Measurements from ENCODE around the gene KDELR3.

KDELR3 gene

GRCh38 chr22:38455530-38456271 lies 12.2 kb upstream of the KDELR3 start (continued):
- TF ChIP-seq ZNF23 (tag by site-specific recombination; IDR thresholded peaks at IDR 0.05; ENCODE audit: borderline replicate concordance), result no peak
- no peak for TF ChIP-seq GLI2 (tag by site-specific recombination; IDR thresholded peaks at IDR 0.05; ENCODE audit: borderline replicate concordance, low read depth)
- no peak for TF ChIP-seq HOXD13 (CRISPR knock-in tag; IDR thresholded peaks at IDR 0.05; ENCODE audit: borderline replicate concordance)
- no peak for TF ChIP-seq ZNF266 (tag by site-specific recombination; IDR thresholded peaks at IDR 0.05; ENCODE audit: low read depth)
- no peak for TF ChIP-seq ZBTB49 (tag by site-specific recombination; IDR thresholded peaks at IDR 0.05; ENCODE audit: low read depth)
- peak; percentile 20; the same call in 1 of the 2 replicates for TF ChIP-seq KLF9 (tag by site-specific recombination; IDR thresholded peaks at IDR 0.05; ENCODE audit: low read depth)
- peak; percentile 32; the same call in 1 of the 2 replicates for TF ChIP-seq ZBTB44 (tag by site-specific recombination; IDR thresholded peaks at IDR 0.05)
- no peak for TF ChIP-seq ZNF747 (tag by site-specific recombination; IDR thresholded peaks at IDR 0.05)
- no peak for TF ChIP-seq ZNF621 (tag by site-specific recombination; IDR thresholded peaks at IDR 0.05)
- no peak for TF ChIP-seq ZNF2 (tag by site-specific recombination; IDR thresholded peaks at IDR 0.05)
- TF ChIP-seq GLI4 (tag by site-specific recombination; IDR thresholded peaks at IDR 0.05), result no peak
- no peak for TF ChIP-seq MZF1 (tag by site-specific recombination; IDR thresholded peaks at IDR 0.05; ENCODE audit: borderline replicate concordance)
- TF ChIP-seq, protein P1, sequence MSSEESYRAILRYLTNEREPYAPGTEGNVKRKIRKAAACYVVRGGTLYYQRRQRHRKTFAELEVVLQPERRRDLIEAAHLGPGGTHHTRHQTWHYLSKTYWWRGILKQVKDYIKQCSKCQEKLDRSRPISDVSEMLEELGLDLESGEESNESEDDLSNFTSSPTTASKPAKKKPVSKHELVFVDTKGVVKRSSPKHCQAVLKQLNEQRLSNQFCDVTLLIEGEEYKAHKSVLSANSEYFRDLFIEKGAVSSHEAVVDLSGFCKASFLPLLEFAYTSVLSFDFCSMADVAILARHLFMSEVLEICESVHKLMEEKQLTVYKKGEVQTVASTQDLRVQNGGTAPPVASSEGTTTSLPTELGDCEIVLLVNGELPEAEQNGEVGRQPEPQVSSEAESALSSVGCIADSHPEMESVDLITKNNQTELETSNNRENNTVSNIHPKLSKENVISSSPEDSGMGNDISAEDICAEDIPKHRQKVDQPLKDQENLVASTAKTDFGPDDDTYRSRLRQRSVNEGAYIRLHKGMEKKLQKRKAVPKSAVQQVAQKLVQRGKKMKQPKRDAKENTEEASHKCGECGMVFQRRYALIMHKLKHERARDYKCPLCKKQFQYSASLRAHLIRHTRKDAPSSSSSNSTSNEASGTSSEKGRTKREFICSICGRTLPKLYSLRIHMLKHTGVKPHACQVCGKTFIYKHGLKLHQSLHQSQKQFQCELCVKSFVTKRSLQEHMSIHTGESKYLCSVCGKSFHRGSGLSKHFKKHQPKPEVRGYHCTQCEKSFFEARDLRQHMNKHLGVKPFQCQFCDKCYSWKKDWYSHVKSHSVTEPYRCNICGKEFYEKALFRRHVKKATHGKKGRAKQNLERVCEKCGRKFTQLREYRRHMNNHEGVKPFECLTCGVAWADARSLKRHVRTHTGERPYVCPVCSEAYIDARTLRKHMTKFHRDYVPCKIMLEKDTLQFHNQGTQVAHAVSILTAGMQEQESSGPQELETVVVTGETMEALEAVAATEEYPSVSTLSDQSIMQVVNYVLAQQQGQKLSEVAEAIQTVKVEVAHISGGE (tag by site-specific recombination; conservative IDR thresholded peaks at IDR 0.05; ENCODE audit: low read depth), result no peak
- peak; percentile 67 for TF ChIP-seq SP3 (tag by site-specific recombination; IDR thresholded peaks at IDR 0.05)
- TF ChIP-seq, protein P2, sequence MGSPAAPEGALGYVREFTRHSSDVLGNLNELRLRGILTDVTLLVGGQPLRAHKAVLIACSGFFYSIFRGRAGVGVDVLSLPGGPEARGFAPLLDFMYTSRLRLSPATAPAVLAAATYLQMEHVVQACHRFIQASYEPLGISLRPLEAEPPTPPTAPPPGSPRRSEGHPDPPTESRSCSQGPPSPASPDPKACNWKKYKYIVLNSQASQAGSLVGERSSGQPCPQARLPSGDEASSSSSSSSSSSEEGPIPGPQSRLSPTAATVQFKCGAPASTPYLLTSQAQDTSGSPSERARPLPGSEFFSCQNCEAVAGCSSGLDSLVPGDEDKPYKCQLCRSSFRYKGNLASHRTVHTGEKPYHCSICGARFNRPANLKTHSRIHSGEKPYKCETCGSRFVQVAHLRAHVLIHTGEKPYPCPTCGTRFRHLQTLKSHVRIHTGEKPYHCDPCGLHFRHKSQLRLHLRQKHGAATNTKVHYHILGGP (tag by site-specific recombination; IDR thresholded peaks at IDR 0.05), result no peak
- TF ChIP-seq REST (tag by site-specific recombination; IDR thresholded peaks at IDR 0.05), result no peak
- TF ChIP-seq IKZF3 (tag by site-specific recombination; IDR thresholded peaks at IDR 0.05), result peak; percentile 32; the same call in 1 of the 2 replicates
- no peak for TF ChIP-seq SCRT1 (tag by site-specific recombination; IDR thresholded peaks at IDR 0.05; ENCODE audit: borderline replicate concordance)

All from HEK293 (cell line).